ENCODE measurements around the gene NFIB. TPM values are rescaled to one million over a fixed set of nuclear protein-coding genes. Genes with fewer than 3 reads are reported as not detected.

The NFIB gene
- total RNA-seq, 1 donor from 2014 or later = 66.3 TPM

DNA sequence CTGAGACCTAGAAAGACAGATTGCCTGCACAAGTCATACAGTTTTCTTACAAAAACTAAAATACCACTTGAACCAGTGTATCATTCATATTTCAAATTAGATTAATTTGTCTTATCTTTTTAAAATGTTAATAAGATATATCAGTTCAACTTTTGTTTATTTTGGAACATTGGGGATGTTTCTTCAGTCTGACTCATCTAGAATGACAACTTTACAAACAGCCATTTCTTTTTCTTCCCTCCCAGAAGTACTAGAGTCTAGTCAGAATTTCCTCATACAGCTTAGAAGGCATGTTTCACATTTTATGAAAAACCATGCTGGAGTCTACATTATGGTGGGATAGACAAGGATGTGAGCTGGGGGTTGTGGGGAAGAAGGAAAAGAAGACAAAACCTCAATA is 262.5 kb downstream of the NFIB start:
- no peaks in the 10 kb centered on the region for H3K36me3 Mint-ChIP-seq (ENCODE audit: low read depth)
- no peak for DNase-seq (ENCODE audit: low spot score)

GRCh38 chr9:14043483-14043882 is 270.5 kb downstream of the NFIB start:
- no peaks in the 10 kb centered on the region for H3K4me1 Mint-ChIP-seq (ENCODE audit: low read depth)
- no peaks in the 10 kb centered on the region for H3K27me3 Mint-ChIP-seq (ENCODE audit: low read depth)
- no peak for DNase-seq (ENCODE audit: low spot score)
- no peak for TF ChIP-seq CTCF (IDR thresholded peaks at IDR 0.05)
- no peaks in the 10 kb centered on the region for H3K36me3 Mint-ChIP-seq (ENCODE audit: low read depth)
- no peak overlapping the region for H3K27ac Mint-ChIP-seq (ENCODE audit: unreplicated experiment)
- H3K4me3 Mint-ChIP-seq (ENCODE audit: unreplicated experiment) = no peak overlapping the region
- H3K9me3 Mint-ChIP-seq (ENCODE audit: low read depth) = no peaks in the 10 kb centered on the region

More for the DNA sequence above, 262.5 kb downstream of the NFIB start:
- Mint-ChIP-seq H3K27ac (ENCODE audit: unreplicated experiment) (no peak overlapping the region), H3K9me3 (ENCODE audit: low read depth) (peaks cover 2% of the 10 kb centered on the region), H3K27me3 (ENCODE audit: low read depth) (no peaks in the 10 kb centered on the region), H3K4me1 (ENCODE audit: low read depth) (peaks cover 16% of the 10 kb centered on the region), H3K4me3 (ENCODE audit: unreplicated experiment) (no peak overlapping the region)
- TF ChIP-seq CTCF (IDR thresholded peaks at IDR 0.05) = no peak

DNA sequence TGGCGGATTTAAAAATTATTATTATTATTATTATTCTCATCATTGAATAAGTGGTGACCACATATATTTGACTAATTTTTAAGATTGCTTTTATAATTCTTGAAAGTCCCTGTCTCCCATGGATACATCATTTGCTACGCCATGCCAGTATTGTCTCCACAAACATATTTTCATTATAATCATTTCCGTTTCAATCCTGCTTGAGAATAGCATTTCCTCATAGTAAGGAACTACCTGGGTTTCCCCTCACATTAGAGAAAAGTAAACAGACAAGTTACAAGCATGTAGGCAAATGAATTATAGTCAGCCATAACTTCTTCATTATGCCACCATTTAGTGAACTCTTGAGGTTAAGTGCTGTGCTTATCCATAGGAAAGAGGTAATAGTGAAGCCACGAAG is 276.6 kb downstream of the NFIB start:
- peaks cover 3% of the 10 kb centered on the region for H3K4me1 Mint-ChIP-seq (ENCODE audit: low read depth)

DNA sequence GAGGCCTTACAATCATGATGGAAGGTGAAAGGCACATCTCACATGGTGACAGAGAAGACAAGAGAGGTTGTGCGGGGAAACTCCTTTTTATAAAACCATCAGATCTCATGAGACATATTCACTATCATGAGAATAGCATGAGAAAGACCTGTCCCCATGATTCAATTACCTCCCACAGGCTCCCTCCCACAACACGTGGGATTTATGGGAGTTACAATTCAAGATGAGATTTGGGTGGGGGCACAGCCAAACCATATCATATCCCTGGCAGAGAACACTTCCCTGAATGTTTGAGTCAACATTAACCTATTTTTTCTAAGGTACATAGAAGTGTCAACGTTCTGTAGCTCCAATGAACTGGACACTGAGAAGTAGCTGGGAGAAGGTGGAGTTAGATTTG is 280.9 kb downstream of the NFIB start:
- DNase-seq (ENCODE audit: low spot score) = no peak
- Mint-ChIP-seq H3K27ac (ENCODE audit: unreplicated experiment) (no peak overlapping the region), H3K4me1 (ENCODE audit: low read depth) (peaks cover 33% of the 10 kb centered on the region)

More for the DNA sequence above, 276.6 kb downstream of the NFIB start:
- H3K27ac Mint-ChIP-seq (ENCODE audit: unreplicated experiment) = no peak overlapping the region
- no peak for DNase-seq (ENCODE audit: low spot score)
- no peaks in the 10 kb centered on the region for H3K27me3 Mint-ChIP-seq (ENCODE audit: low read depth)
- no peak for TF ChIP-seq CTCF (IDR thresholded peaks at IDR 0.05)
- H3K9me3 Mint-ChIP-seq (ENCODE audit: low read depth) = no peaks in the 10 kb centered on the region
- peaks cover 1% of the 10 kb centered on the region for H3K36me3 Mint-ChIP-seq (ENCODE audit: low read depth)
- H3K4me3 Mint-ChIP-seq (ENCODE audit: unreplicated experiment) = no peak overlapping the region

More for the DNA sequence above, 280.9 kb downstream of the NFIB start:
- peaks cover 2% of the 10 kb centered on the region for H3K36me3 Mint-ChIP-seq (ENCODE audit: low read depth)
- H3K27me3 Mint-ChIP-seq (ENCODE audit: low read depth) = no peaks in the 10 kb centered on the region
- H3K9me3 Mint-ChIP-seq (ENCODE audit: low read depth) = no peaks in the 10 kb centered on the region
- TF ChIP-seq CTCF (IDR thresholded peaks at IDR 0.05) = no peak
- H3K4me3 Mint-ChIP-seq (ENCODE audit: unreplicated experiment) = no peak overlapping the region
